Right lung (tissue), 5 donors: ENCODE data around the gene CNNM1. TPM values are rescaled to one million over a fixed set of nuclear protein-coding genes. Genes with fewer than 3 reads are reported as not detected.

Experiments used
- DNase-seq, 2 donors: peaks; one replicate each; pipeline ENCODE4 v3.0.0-alpha.2; 2013
- polyA plus RNA-seq, 5 donors: library from polyadenylated mRNA; unstranded; fragments of 120-200 nt; gene quantifications; one replicate each; pipeline versions ENCODE4 v1.2.1 to v1.2.3, GENCODE V29; 2013; ENCODE audit warnings: inconsistent platforms in 1 of 5, low replicate concordance in 1 of 5; ENCODE audit not compliant: insufficient read length in 5 of 5, insufficient read depth in 1 of 5

Gene CNNM1
- polyA plus RNA-seq, 5 donors = 0.22 to 0.33 (median 0.28) TPM

DNA sequence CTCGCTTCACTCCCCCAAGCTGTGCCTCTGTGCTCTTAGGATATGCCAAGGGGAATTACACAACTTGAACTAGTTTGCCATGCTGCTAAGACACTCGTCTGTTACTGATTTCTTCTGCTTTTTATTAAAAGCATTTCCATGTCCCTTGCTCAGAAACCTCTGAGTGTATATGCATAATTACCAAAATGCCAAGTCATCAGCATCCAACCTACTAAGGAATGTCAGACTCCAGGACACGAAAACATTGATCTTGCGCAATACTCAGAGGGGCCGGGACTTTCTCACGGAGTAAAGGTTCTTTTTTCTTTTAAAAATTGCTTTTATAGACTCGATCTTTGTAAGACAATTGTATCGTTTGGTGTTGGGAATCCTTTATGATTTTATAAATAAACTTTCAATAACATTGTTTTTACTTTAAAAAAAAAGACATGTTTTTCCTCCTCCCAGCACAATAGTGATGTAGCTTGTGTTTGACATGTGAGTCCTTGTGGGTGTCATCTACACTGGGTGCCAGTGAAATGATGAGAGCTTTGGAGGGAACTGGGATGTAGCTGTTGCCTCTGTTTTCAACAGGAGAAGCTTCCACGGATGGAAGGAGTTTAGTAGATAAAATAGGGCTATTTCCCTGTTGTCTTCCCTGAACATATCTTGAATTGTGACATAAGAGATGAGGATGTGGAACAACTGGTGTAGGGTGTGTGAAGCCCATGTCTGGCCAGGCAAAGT, 43.6 kb downstream of the CNNM1 start:
- DNase-seq = no peak

DNA sequence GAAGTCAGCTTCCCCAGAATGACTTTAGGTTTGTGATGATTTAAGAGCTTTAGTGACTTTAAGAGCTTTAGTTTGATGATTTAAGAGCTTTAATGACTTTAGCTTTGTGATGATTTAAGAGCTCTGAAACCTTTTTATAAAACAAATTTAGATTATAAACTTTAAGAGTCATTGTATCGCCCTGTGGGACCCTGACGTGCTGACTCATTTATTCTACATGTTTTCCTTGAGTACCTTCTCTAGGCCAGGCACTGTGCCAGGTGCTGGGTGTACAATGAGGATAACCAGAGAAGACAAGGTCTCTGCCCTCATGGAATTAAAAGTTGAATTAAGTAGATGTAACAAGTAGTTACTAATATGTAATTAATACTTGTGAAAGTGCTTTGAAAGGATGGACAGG, 45.4 kb downstream of the CNNM1 start:
- DNase-seq = no peak

DNA sequence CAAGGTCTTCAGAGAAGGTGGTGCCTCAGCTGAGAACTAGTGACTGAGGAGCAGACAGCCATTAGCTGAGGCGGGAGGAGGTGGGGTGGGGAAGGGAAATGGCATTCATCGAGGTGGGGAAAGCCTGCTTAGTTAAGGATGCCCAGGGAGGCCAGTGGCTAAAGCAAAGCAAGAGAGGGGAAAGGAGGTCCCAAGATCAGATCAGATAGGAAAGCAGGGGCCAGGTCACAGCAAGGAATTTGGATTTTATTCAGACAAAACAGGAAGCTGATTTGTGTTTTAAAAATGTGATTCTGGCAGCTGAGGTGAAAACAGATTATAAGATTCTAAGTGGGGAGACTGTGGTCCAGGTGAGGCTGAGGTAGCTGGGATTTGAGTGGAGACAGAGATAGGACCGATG, 45.8 kb downstream of the CNNM1 start:
- no peak for DNase-seq

DNA sequence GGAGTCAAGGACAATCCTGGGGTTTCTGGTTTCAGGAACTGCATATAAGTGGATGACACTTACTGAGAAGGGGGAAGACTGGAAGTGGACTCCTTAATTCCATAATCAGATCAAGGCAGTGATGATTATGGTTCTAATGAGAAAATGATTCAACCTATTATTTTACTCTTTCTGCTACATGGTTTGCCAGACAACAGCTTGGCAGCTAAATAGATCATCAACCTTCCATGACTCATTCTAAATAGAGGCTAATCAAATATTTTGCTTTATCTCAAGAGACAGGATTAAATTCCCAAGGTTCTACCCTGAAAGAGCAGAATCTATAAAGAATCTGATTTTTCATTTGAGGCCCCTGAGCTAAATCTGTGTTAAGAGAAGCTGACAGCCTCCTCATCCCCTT, 46.3 kb downstream of the CNNM1 start:
- DNase-seq = no peak

DNA sequence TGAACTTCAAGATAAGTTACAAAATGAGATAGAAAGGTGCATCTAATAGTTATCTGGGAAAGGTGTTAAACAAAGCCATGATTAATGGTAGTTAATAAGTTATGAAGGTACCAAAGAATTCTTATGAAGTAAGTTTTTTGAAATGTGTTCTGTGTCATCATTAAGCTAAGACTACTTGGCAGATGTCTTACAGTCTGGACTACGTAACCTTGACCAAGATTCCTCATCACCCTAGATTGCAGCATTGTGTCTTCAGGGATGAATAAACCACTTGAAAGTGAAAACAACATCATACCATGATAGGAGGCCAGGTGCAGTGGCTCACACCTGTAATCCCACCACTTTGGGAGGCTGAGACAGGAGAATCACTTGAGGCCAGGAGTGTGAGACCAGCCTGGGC, 53.0 kb downstream of the CNNM1 start:
- DNase-seq = no peak

DNA sequence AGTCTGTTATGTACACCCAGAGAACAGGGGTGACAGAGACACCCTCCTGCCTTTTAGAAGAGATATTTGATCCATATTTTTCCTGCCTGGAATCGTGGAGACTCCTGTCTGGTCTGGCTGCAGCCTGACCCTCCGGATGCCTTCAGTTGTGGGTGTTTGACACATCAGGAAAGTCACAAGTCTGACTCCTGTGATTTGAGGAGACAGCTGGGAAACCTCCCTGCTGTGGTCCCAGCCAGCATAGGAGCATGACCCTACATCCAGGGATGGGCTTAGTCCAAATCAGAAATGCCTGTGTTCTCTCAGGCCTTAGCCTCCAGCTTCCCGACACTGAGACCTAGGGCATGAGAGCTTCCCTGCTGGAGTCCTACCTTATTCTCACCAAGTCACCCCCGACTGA, 57.9 kb downstream of the CNNM1 start:
- no peak for DNase-seq

DNA sequence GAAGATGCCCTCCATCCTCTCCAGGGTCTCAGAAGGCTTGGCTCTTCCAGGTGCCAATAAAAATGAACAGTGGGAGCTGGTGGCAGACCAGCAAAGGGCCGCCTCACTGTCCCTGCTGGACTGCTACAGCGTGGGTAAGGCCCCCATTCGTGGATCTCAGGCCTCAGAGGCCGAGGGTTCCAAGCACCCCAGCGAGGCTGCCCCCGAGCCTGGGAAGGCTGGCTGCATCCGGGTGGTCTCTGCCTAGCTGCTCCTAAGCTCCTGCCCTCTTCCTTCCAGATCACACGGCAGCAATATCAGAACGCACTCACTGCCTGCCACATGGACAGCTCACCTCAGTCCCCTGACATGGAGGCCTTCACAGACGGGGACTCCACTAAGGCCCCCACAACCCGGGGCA, 58.4 kb downstream of the CNNM1 start:
- DNase-seq = no peak

DNA sequence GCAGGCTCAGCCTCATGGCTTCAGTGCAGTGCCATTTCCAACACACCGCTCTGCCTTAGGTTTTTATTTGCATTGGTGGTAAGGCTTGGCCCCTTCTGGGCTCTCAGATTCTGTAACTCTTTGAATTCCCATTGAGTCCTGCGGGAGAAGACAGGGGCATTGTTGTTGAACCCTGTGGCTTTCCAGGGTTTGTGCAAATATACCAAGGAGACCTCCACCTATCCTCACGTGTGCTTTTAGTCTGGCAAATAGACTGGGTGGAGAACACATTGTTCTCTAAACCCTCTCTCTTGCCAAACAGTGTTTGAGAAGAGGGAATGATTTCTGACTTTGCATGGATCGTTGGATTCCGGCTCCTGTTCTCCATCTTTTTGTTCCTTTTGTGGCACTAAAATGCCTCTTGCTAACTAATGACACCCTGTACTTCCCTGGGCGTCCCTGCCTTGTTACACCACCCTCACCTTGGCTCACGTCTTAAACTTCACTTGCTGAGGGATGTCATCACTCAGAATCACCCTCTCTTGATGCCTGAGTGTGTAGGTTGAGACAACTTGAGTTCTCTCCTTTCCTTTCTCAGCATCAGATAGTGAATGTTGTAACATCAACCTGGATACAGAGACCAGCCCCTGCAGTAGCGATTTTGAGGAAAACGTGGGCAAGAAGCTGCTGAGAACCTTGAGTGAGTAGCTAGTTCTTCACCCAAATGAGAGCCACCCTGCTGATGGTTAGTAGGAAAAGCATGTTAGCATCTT, 60.7 kb downstream of the CNNM1 start:
- no peak for DNase-seq

DNA sequence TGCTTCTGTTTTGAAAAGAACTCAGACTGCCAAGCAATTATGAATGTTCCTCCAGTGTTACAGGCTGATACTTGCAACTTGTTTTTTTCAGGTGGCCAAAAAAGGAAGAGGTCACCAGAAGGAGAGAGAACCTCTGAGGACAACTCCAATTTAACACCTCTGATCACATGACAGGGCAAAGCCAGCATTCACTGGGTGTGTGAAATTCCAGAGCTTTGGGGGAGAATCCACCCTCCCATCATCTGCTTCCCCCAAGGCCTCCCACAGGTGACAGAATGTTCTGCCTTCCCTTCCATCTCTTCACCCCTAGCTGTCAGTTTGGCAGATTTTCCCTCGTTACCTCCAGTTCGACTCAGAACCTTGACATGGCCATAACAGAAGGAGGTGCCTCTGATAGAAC, 62.2 kb downstream of the CNNM1 start:
- DNase-seq = no peak

DNA sequence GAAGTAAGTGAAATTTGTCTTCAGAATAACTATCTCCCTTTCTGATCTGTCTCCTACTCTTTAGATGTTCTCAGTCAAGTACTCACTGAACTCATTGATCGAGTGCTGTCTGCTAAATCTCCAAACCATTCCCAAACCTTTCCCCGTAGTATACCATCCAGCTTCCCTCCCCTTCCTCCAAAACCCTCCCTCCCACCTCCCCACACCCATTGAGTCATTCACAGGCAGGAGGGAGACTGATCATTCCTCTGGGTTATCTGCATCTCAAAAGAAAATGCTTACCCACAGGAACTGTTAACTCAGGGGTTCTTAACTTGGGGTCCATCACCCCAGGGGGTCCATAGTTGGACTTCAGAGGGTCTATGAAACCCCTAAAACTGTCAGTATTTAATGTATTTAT, 63.9 kb downstream of the CNNM1 start:
- DNase-seq = no peak

DNA sequence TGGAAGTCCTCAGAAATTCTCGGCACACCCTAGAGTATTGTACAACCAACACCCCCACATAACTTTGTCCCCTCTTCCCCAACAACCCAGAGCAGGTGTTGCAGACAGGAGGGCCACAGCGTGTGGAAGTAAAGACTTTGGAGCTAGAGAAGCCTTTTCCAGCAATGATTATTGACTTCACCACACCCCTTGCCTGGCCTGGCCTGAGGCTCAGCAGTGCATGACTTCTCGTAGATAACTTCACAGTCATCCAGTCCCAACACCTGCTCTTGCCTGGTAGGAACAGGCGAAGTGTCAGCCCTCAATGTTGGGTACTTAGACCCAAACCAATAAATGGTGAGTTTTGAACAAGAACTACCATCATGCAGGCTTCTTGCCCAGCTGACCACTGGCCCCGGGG, 64.5 kb downstream of the CNNM1 start:
- no peak for DNase-seq

DNA sequence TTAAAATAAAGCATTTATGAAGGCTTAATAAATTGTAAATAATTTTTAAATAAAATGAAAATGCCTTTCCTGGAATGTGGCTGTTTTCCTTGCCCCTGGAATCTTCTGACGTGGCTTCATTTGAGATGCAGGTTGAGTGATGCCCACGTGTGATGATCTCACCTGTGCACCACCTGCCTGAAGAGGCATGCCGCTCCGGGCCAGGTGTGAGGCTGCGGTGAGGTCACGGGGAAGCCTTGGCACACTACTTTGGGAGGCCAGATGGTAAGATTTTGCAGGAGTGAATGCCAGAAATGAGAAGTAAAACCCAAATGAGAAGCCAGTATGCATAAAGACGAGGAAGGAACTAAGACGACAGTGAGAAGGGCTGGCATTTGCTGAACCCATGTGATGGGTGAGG, 65.1 kb downstream of the CNNM1 start:
- no peak for DNase-seq

DNA sequence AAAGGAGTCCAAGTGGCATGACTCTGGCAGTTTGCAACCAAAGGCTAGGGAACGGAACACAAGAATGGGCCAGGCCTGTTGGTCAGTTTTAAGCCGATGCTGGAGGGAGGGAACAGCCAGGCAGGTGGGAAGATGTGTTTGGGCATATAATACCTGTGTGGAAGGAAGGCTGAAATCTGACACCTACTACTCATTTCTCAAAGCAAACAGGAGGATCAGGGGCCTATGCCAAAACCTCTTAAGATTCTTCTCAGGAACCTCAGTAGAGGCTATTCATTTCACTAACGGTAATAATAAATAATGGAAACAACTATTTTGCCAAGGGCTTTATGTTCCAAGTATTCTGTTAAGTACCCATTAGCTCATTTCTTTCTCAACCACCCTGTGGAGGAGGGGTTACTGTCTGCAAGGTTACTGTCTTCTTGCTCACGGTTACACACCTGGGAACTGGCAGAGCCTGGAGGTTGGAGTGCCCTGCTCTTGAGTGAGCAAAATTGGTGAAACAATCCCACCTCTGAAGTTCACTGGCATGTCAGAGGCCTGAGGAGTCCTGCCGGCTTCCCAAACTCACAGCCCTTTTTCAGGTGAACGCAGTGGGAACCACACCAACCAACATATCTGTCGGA, 65.7 kb downstream of the CNNM1 start:
- no peak for DNase-seq

DNA sequence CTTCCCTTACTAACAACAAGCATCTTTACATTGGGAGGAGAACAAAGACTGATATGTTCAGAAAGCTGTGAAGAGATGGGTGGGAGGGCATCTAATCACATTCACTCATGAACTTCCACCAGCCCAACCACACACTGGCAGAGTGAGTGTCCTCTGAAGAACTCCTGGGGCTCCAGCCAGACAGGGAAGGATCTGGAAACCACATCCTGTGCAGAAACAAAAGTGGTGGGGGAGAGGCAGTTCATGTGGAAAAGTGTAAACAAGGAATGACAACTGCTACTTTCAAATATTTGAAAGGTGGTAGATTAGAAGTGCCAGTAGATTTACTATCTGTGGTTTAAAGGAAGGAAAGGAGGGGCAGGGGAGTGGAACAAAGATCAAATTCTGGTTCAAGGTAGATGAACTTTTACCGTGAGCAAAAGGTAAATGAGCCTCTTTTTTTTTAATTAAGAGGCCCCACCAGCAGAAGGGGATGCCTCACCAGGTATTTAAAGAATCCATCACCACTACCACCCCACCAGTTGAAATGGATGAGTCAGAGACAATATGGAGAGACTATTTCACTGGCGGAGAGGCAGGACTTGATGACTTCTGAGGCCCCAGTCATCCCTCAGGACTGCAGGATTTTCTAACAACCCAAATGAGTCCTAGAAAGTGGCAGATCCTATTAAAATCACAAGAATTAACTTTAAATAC, 66.7 kb downstream of the CNNM1 start:
- no peak for DNase-seq

DNA sequence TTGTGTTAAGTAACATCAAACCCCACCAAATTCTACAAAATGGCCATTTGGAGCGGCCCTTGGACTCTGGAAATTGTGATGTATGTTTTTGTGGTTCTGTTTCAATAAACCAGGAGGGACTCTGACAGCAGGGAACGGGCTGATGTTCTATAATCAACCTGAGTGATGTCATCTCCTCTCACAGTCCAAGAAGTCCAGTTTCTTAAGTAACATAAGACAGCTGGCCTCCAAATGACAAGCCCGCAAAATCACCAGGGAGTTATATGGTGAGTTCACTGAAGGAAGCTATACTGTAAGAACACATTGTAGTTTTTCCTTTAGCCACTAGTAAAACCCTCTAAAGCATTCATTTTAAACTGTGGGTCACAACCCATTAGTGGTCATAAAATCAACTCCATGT, 67.3 kb downstream of the CNNM1 start:
- DNase-seq = no peak

DNA sequence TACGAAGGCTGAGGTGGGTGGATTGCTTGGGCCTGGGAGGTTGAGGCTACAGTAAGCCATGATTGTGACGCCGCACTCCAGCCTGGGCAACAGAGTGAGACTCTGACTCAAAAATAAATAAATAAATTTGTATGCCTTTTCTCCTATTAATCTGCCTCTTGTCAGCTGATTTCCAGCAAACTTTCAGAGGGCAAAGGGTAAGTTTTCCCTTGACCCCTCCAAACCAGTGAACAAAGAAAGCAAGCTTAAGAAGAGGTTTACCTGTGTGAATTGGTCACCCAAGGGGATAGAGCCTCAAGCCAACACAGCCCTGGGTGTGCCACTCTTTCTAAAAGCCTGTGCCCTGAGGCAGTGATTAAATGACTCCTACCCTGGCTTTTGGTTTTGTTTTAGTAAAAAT, 70.5 kb downstream of the CNNM1 start:
- DNase-seq = no peak

DNA sequence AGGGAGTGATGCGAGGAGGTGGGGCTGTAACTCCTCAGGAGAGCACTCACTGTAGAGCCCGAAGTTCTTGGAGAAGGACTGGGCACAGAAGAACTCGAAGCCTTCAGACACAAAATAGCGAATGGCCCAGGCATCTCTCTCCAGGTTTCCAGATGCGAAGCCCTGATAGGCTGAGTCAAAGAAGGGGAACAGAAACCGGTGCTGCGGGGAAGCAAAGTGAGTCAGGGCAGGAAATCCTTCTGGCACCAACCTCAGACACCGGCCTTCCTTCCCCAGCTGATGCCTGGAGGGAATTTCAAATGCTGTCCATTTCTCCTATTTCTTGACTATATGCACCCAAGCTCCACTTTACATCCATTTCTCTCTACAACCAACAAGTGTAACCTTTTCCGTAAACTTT, 74.5 kb downstream of the CNNM1 start:
- DNase-seq = no peak

DNA sequence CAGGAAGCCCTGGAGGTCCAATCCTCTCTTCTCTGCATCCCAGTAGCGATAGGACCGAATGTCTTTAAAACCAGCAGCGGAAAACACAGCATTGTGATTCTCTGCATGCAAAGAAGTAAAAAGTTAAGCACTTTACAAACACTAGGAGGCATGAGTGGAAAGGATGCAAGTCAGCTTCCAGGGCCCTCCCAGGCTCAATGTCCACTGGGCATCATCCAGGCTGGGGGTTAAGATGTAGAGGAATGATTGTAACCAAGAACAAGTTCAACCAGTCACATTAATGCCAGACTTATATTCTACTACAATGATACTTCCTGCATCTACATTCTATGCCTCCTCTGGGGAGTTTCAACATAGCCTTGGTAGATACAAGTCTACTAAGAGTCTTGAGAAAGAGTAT, 77.0 kb downstream of the CNNM1 start:
- DNase-seq = no peak

DNA sequence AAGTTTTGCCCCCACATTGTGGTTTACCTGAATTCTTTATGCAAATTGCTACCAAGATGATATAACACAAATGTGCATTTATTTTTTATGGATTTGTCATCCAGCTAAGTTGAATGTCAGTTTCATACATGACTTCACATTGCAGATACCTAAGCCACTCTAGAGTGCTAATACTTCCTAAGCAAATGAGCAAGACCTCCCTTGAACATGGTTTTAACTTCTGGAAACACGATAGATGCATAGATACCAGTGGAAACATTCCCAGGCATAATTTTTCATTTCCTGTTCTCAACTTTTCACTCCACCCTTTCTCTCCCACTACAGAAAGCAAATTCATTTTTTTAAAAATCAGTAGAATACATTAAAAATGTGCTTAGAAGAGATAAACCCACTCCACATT, 81.0 kb downstream of the CNNM1 start:
- DNase-seq = no peak

DNA sequence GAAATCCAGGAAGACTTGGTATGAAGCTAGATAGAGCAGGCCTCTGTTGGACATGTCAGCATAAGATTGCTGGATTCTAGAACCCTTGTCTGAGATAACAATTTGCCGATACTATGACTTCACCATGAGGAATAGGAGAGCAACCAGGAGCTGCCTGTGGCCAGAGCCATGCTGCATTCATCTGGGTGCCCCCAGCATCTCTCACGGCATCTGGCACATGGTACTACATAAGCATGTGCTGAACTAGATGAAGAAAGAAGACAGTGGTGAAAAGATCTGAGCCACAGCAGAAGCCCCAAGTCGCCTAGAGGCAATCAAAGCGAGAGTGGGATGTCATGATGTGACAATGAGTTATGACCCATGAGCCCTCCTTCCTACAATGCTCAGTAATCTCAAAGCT, 81.7 kb downstream of the CNNM1 start:
- DNase-seq = no peak

DNA sequence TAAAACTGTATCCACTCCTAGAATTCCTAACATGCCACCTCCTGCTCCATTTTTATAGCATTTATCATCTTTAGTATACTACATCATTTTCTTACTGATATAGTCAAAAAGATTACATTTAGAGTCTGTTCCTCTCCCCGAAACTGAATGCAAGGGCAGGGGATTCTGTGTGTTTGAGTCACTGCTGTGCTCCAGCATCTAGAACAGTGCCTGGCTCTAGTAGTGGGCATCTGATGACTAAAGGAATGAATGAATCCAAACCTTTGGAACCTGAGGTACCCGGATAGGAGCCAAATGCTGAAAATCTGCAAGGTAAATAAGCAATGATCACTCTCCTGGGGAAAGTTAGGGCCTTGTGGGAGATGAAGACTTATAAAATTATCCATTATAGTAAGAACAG, 82.4 kb downstream of the CNNM1 start:
- DNase-seq = no peak

DNA sequence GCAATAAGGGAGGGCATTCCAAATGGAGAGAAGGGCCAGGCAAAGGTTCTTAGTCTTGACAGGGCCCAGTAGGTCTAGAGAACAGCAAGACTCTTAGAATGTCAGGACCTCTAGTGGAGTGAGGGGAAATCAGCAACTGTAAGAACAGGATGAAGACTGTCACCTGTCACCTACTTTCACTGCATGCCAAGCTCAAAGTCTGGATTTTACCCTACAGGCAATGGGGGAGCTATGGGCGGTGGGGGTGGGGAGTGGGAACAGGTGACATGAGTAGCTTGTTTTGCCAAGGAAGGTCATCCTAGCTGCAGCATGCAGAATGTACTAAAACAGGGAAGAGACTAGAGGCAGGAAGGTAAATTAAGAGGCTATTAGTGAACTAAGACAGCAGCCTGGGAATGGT, 82.9 kb downstream of the CNNM1 start:
- no peak for DNase-seq
